Measurements from ENCODE around the gene KSR2. TPM values are rescaled to one million over a fixed set of nuclear protein-coding genes. Genes with fewer than 3 reads are reported as not detected.
"Not testable (repeated sequence)": the region's sequence is repeated elsewhere in the genome, so short reads cannot be mapped to it uniquely, and the experiment has no call there.

KSR2 gene
- total RNA-seq, 4 donors from 2014 or later, result 0.02 to 0.10 TPM; not detected in 2

GRCh38 chr12:117809509-117809908, 159.3 kb downstream of the KSR2 start:
- Histone ChIP-seq H3K27ac (no peak overlapping the region), H3K4me3 (no peak overlapping the region), H3K36me3 (no peaks in the 10 kb centered on the region), H3K27me3 (no peaks in the 10 kb centered on the region), H3K4me1 (no peaks in the 10 kb centered on the region), H3K9me3 (no peaks in the 10 kb centered on the region)
- DNase-seq (no peak), ATAC-seq (no peak)
- TF ChIP-seq POLR2A (IDR thresholded peaks at IDR 0.05) (no peak), CTCF (IDR thresholded peaks at IDR 0.05 in 4 of 5, conservative IDR thresholded peaks at IDR 0.05 in 1 of 5) (no peak)
- in situ Hi-C loops (cut with MboI; ENCODE audit: low sequenced_read_pairs in 4 of 4) (no loop called here), intact Hi-C loops (cut with DNase I; ENCODE audit: low total_unique reads) (no loop called here)

DNA sequence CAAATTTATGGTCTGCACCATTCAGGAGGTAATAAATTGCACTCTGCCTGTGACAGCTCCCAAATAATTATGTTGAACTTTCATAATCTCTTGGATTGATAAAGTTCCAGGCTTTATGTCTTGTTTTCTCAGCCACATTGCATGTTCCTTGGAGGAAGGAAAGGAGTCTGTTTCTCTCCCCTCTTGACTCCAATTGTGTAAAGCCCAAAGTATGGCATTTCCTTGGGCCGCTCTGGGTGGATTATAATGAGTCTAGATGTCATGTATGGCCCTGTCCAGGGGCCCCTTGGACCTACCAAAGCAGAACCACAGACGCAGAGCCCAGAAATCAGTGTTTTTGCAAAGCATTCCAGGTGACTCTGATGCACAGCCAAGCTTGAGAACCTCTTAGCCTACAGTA, 160.8 kb downstream of the KSR2 start:
- in situ Hi-C loops (cut with MboI; ENCODE audit: low sequenced_read_pairs in 4 of 4), result no loop called here
- no peak for TF ChIP-seq CTCF (IDR thresholded peaks at IDR 0.05 in 4 of 5, conservative IDR thresholded peaks at IDR 0.05 in 1 of 5)
- TF ChIP-seq POLR2A (IDR thresholded peaks at IDR 0.05), result no peak

DNA sequence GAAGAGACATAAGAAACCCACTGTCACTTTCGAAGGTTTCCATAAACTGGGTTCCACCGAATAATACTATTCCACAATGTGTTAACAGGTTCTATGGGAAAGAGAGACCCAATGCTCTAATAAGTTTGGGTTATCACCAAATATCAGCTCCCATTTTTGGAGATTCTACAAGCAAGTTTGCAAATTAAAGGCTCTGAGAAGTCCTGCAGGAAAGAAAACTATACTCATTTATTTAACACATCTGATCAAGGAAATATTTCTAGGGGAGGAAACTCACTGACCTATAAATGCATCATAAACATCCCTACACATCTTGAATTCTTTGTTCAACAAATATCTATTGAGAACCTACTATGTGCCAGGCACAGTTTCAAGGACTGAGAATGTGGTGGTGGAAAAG, 161.4 kb downstream of the KSR2 start:
- TF ChIP-seq CTCF (IDR thresholded peaks at IDR 0.05 in 4 of 5, conservative IDR thresholded peaks at IDR 0.05 in 1 of 5) (no peak), POLR2A (IDR thresholded peaks at IDR 0.05) (no peak)
- Histone ChIP-seq H3K4me3 (no peak overlapping the region), H3K27ac (no peak overlapping the region), H3K27me3 (no peaks in the 10 kb centered on the region), H3K36me3 (no peaks in the 10 kb centered on the region), H3K4me1 (no peaks in the 10 kb centered on the region), H3K9me3 (no peaks in the 10 kb centered on the region)
- ATAC-seq (no peak), DNase-seq (no peak)
- in situ Hi-C loops (cut with MboI; ENCODE audit: low sequenced_read_pairs in 4 of 4), result no loop called here
- intact Hi-C loops (cut with DNase I; ENCODE audit: low total_unique reads), result no loop called here

More for the DNA sequence above, 160.8 kb downstream of the KSR2 start:
- no peak overlapping the region for H3K4me3 ChIP-seq
- no peak for ATAC-seq
- no peaks in the 10 kb centered on the region for H3K27me3 ChIP-seq
- no peaks in the 10 kb centered on the region for H3K9me3 ChIP-seq
- no peak overlapping the region for H3K27ac ChIP-seq
- DNase-seq, result no peak
- H3K36me3 ChIP-seq, result no peaks in the 10 kb centered on the region
- H3K4me1 ChIP-seq, result no peaks in the 10 kb centered on the region
- intact Hi-C loops (cut with DNase I; ENCODE audit: low total_unique reads), result no loop called here

DNA sequence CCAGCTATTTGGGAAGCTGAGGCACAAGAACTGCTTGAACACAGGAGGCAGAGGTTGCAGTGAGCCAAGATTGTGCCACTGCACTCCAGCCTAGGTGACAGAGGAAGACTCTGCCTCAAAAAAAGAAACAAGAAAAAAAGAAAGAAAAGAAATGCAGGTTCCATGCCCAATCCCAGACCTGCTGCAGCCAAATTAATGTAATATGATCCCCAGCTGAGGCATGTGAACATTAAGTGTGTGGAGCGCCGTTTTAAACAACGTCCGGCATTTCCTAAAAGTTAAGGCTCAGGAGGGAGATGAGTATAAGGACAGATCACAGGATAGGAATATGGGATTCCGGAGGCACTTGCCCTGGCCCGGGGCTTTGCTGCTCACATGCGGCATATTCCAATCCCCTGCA, 162.9 kb downstream of the KSR2 start:
- Histone ChIP-seq H3K4me1 (no peaks in the 10 kb centered on the region), H3K36me3 (no peaks in the 10 kb centered on the region), H3K4me3 (no peak overlapping the region), H3K27me3 (no peaks in the 10 kb centered on the region), H3K27ac (no peak overlapping the region), H3K9me3 (no peaks in the 10 kb centered on the region)
- intact Hi-C loops (cut with DNase I; ENCODE audit: low total_unique reads), result no loop called here
- in situ Hi-C loops (cut with MboI; ENCODE audit: low sequenced_read_pairs in 4 of 4), result no loop called here
- ATAC-seq (no peak), DNase-seq (no peak)
- TF ChIP-seq POLR2A (IDR thresholded peaks at IDR 0.05) (no peak), CTCF (IDR thresholded peaks at IDR 0.05 in 4 of 5, conservative IDR thresholded peaks at IDR 0.05 in 1 of 5) (no peak)

- in situ Hi-C loops (cut with MboI; ENCODE audit: low sequenced_read_pairs in 4 of 4) (no loop called here), intact Hi-C loops (cut with DNase I; ENCODE audit: low total_unique reads) (no loop called here)
- Histone ChIP-seq H3K4me3 (no peak overlapping the region), H3K4me1 (no peaks in the 10 kb centered on the region), H3K36me3 (no peaks in the 10 kb centered on the region), H3K9me3 (no peaks in the 10 kb centered on the region), H3K27ac (no peak overlapping the region), H3K27me3 (no peaks in the 10 kb centered on the region)
- ATAC-seq, result peak; percentile 92 to 97
- peak; percentile 3 to 54 for DNase-seq
- TF ChIP-seq CTCF (IDR thresholded peaks at IDR 0.05 in 4 of 5, conservative IDR thresholded peaks at IDR 0.05 in 1 of 5) (no peak), POLR2A (IDR thresholded peaks at IDR 0.05) (no peak)
Observed at GRCh38 chr12:117803001-117803400, 165.8 kb downstream of the KSR2 start.

GRCh38 chr12:117800711-117801110, 168.1 kb downstream of the KSR2 start:
- ATAC-seq; H3K27me3 ChIP-seq; H3K4me3 ChIP-seq; H3K9me3 ChIP-seq; H3K27ac ChIP-seq; H3K4me1 ChIP-seq; intact Hi-C loops (cut with DNase I; ENCODE audit: low total_unique reads); H3K36me3 ChIP-seq; in situ Hi-C loops (cut with MboI; ENCODE audit: low sequenced_read_pairs in 4 of 4); DNase-seq: not testable (repeated sequence)

Data from gastrocnemius medialis (tissue), 4 donors.